ENCODE results near the gene HERC6. TPM values are rescaled to one million over a fixed set of nuclear protein-coding genes. Genes with fewer than 3 reads are reported as not detected.

Gene HERC6
- total and polyA plus RNA-seq, 9 of the 15 experiments (the other 6 are each of a cell fraction or from before 2014, with no cell fraction given), result 0.01 to 0.68 (median 0.15) TPM

DNA sequence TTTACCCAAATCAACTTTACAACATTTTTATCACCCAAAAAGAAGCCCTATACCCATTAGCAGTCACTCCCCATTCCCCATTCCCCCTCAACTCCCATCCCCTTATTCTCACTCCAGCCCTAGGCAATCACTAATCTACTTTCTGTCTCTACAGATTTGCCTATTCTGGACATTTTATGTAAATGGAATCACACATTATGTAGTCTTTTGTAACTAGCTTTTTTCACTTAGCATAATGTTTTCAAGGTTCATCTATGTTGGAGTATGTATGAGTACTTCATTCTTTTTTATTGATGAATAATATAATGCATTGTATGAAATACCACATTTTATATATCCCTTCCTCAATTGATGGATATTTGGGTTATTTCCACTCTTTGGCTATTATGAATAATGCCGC, 42.2 kb downstream of the HERC6 start:
- H3K27ac ChIP-seq (ENCODE audit: extremely low read depth, low read depth, low read length), result no peak overlapping the region
- H3K9ac ChIP-seq (ENCODE audit: insufficient read depth in 1 of 2, low read depth in 2 of 2, low read length in 2 of 2), result no peak overlapping the region
- ChIA-PET CTCF (ENCODE audit: low intra/inter-chr PET ratio) (no interaction called here), POLR2A (no interaction called here)
- no peaks in the 10 kb centered on the region for H3K27me3 ChIP-seq (ENCODE audit: control insufficient read depth in 2 of 2, insufficient read depth in 2 of 2, low read length in 2 of 2)
- no peak overlapping the region for H3K4me3 ChIP-seq
- no peak overlapping the region for H3K4me2 ChIP-seq (ENCODE audit: insufficient read depth, low read length)
- H4K20me1 ChIP-seq (replicated peaks; ENCODE audit: control insufficient read depth, insufficient read depth, low read length), result no peaks in the 10 kb centered on the region
- no peaks in the 10 kb centered on the region for H3K9me1 ChIP-seq (ENCODE audit: control insufficient read depth, insufficient read depth, low read length)
- in situ Hi-C loops (cut with MboI), result no loop called here
- H3K4me1 ChIP-seq (replicated peaks in 1 of 2; ENCODE audit: control insufficient read depth in 2 of 2, insufficient read depth in 2 of 2, low read length in 2 of 2), result no peaks in the 10 kb centered on the region
- FAIRE-seq (no peak), ATAC-seq (no peak), DNase-seq (ENCODE audit: extremely low read depth in 1 of 4, low spot score in 3 of 4) (no peak)
- no peaks in the 10 kb centered on the region for H3K79me2 ChIP-seq (ENCODE audit: control insufficient read depth, insufficient read depth, low read length)
- TF ChIP-seq CBX8 (IDR thresholded peaks at IDR 0.05; ENCODE audit: borderline replicate concordance, extremely low read depth, low read depth, low read length, poor library complexity, severe bottlenecking), result no peak
- no peak for TF ChIP-seq ELF4 (CRISPR knock-in tag; IDR thresholded peaks at IDR 0.05)
- TF ChIP-seq ZNF311 (CRISPR knock-in tag; IDR thresholded peaks at IDR 0.05), result no peak
- TF ChIP-seq EHMT2 (IDR thresholded peaks at IDR 0.05), result no peak
- no peak for TF ChIP-seq TEAD2 (tag; IDR thresholded peaks at IDR 0.05)
- TF ChIP-seq LCOR (CRISPR knock-in tag; IDR thresholded peaks at IDR 0.05), result no peak
- TF ChIP-seq NFXL1 (CRISPR knock-in tag; IDR thresholded peaks at IDR 0.05), result no peak
- no peak for TF ChIP-seq SRSF7 (optimal IDR thresholded peaks at IDR 0.05; ENCODE audit: low read depth, low read length)
- TF ChIP-seq CXXC5 (CRISPR knock-in tag; IDR thresholded peaks at IDR 0.05), result no peak
- TF ChIP-seq, protein P1, sequence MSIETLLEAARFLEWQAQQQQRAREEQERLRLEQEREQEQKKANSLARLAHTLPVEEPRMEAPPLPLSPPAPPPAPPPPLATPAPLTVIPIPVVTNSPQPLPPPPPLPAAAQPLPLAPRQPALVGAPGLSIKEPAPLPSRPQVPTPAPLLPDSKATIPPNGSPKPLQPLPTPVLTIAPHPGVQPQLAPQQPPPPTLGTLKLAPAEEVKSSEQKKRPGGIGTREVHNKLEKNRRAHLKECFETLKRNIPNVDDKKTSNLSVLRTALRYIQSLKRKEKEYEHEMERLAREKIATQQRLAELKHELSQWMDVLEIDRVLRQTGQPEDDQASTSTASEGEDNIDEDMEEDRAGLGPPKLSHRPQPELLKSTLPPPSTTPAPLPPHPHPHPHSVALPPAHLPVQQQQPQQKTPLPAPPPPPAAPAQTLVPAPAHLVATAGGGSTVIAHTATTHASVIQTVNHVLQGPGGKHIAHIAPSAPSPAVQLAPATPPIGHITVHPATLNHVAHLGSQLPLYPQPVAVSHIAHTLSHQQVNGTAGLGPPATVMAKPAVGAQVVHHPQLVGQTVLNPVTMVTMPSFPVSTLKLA (conservative IDR thresholded peaks at IDR 0.05), result no peak
- no peak for TF ChIP-seq RBM39 (optimal IDR thresholded peaks at IDR 0.05; ENCODE audit: low read depth, low read length)
- no peak for TF ChIP-seq SMARCE1 (IDR thresholded peaks at IDR 0.05)
- TF ChIP-seq HIVEP1 (CRISPR knock-in tag; IDR thresholded peaks at IDR 0.05), result no peak
- H3K36me3 ChIP-seq (ENCODE audit: control insufficient read depth, insufficient read depth, low read length), result no peaks in the 10 kb centered on the region
- intact Hi-C loops (cut with micrococcal nuclease), result no loop called here
- H2AFZ ChIP-seq (ENCODE audit: low read depth, low read length), result no peak overlapping the region
- 0% methylated on average over 1 of the region's 1 CpG for WGBS (ENCODE audit: insufficient coverage, low coverage, missing lambda C conversion rate)
- no TSS peak for BruUV-seq (replicated peaks)
- no peaks in the 10 kb centered on the region for H3K9me3 ChIP-seq (replicated peaks; ENCODE audit: control insufficient read depth, insufficient read depth, low read depth, low read length)
